A549 (cell line): ENCODE results near the gene TSBP1. TPM values are rescaled to one million over a fixed set of nuclear protein-coding genes. Genes with fewer than 3 reads are reported as not detected.

Experiments
- ATAC-seq, 2 experiments: fragments of 200-7000 bp in 1 of 2; fragments of >200 bp in 1 of 2; cut with Nextera tagmentation in 1 of 2; cut with Tn5 transposase in 1 of 2; 3 replicates each; pipeline versions ENCODE4 v1.8.0 to v1.9.1; 2018 to 2020; ENCODE audit warnings: mild to moderate bottlenecking in 1 of 2, moderate library complexity in 1 of 2
- CTCF ChIA-PET: fragments of 300-600 bp; sonication (Branson Sonifier 250); formaldehyde crosslinking; extraction: SDS; loops from one replicate; lab custom pipeline; 2021; ENCODE audit warnings: antibody characterized with exemption, inconsistent platforms; lab: Yijun Ruan, JAX
- POLR2A ChIA-PET: fragments of 350-600 bp; formaldehyde crosslinking; extraction: SDS; loops from one replicate; lab custom pipeline; 2021; ENCODE audit warnings: antibody characterized with exemption, inconsistent platforms; lab: Yijun Ruan, JAX
- DNase-seq, 2 experiments: peaks; one replicate each; pipeline versions ENCODE4 v3.0.0 to v3.0.0-alpha.2; 2011 to 2016; ENCODE audit warnings: low read depth in 1 of 2, low spot score in 1 of 2
- FAIRE-seq: peaks from 2 replicates; lab custom pipeline; 2011; peaks lifted over from hg19 to GRCh38; lab: Jason Lieb, UNC
- H3K27ac ChIP-seq, 2 experiments: fragments of >200 bp; sonication (Bioruptor Twin); formaldehyde crosslinking; 3 replicates each; pipeline ENCODE4 v1.5.1; 2016 to 2017
- H3K4me1 ChIP-seq: fragments of >200 bp; sonication (Bioruptor Twin); formaldehyde crosslinking; 3 replicates; pipeline ENCODE4 v1.6.1; 2016
- H3K4me2 ChIP-seq: fragments of >200 bp; sonication (Bioruptor Twin); formaldehyde crosslinking; 3 replicates; pipeline ENCODE4 v1.6.1; 2016
- H3K4me3 ChIP-seq: fragments of >200 bp; sonication (Bioruptor Twin); formaldehyde crosslinking; 3 replicates; pipeline ENCODE4 v1.5.1; 2016
- H3K9me3 ChIP-seq: fragments of >200 bp; sonication (Bioruptor Twin); formaldehyde crosslinking; 3 replicates; pipeline ENCODE4 v1.6.1; 2016
- ATOH8 ChIP-seq: fragments of 250-450 bp; sonication (Bioruptor Pico); IDR thresholded peaks from 2 replicates; pipeline ENCODE4 v1.5.0; 2020; ENCODE audit warnings: low read depth, mild to moderate bottlenecking, moderate library complexity
- CBX8 ChIP-seq: fragments of 200-600 bp; sonication (generic); IDR thresholded peaks from 2 replicates; pipeline ENCODE4 v1.6.1; 2016
- CHD2 ChIP-seq: fragments of 150-350 bp; IDR thresholded peaks from 2 replicates; pipeline ENCODE4 v1.6.1; 2014; ENCODE audit warnings: low read length; ENCODE audit not compliant: partially characterized antibody
- CHD4 ChIP-seq: fragments of 200-600 bp; sonication (generic); IDR thresholded peaks from 2 replicates; pipeline ENCODE4 v1.6.1; 2016; ENCODE audit warnings: antibody characterized with exemption, mild to moderate bottlenecking, borderline replicate concordance
- E2F6 ChIP-seq: IDR thresholded peaks from 2 replicates; pipeline ENCODE4 v1.6.1; 2012; ENCODE audit warnings: low read depth, borderline replicate concordance
- EHF ChIP-seq: fragments of 250-450 bp; sonication (Bioruptor Pico); IDR thresholded peaks from 2 replicates; pipeline ENCODE4 v1.5.0; 2020; ENCODE audit warnings: mild to moderate bottlenecking
- EHMT2 ChIP-seq: fragments of 200-600 bp; sonication (generic); IDR thresholded peaks from 2 replicates; pipeline ENCODE4 v1.6.1; 2016; ENCODE audit warnings: antibody characterized with exemption, low read depth, mild to moderate bottlenecking, moderate library complexity
- ELK1 ChIP-seq: fragments of 150-350 bp; IDR thresholded peaks from 2 replicates; pipeline ENCODE4 v1.6.1; 2014; ENCODE audit warnings: low read depth, mild to moderate bottlenecking, low read length
- EP300 ChIP-seq, 2 experiments: fragments of >200 bp; sonication (Bioruptor Twin); formaldehyde crosslinking; IDR thresholded peaks; 2 replicates in 1 of 2; 3 replicates in 1 of 2; pipeline ENCODE4 v1.6.1; 2016 to 2017
- FOSB ChIP-seq: fragments of 250-450 bp; sonication (Bioruptor Pico); IDR thresholded peaks from 2 replicates; pipeline ENCODE4 v1.5.0; 2020; ENCODE audit warnings: mild to moderate bottlenecking, moderate library complexity
- FOSL2 ChIP-seq, 2 experiments: fragments of 450-650 bp in 1 of 2; fragments of >200 bp in 1 of 2; sonication (Bioruptor Twin) in 1 of 2; formaldehyde crosslinking; IDR thresholded peaks; 2 replicates each; pipeline versions ENCODE4 v1.5.0 to v1.6.1; 2016 to 2020; ENCODE audit warnings: mild to moderate bottlenecking in 1 of 2, moderate library complexity in 1 of 2
- FOXS1 ChIP-seq: fragments of 250-450 bp; sonication (Bioruptor Pico); IDR thresholded peaks from 2 replicates; pipeline ENCODE4 v1.5.0; 2020; ENCODE audit warnings: mild to moderate bottlenecking, moderate library complexity
- HDAC2 ChIP-seq: fragments of 200-600 bp; sonication (generic); IDR thresholded peaks from 2 replicates; pipeline ENCODE4 v1.6.1; 2016
- HOXB5 ChIP-seq: fragments of 250-450 bp; sonication (Bioruptor Pico); IDR thresholded peaks from 2 replicates; pipeline ENCODE4 v1.5.0; 2020; ENCODE audit warnings: mild to moderate bottlenecking, moderate library complexity
- JUNB ChIP-seq: fragments of >200 bp; sonication (Bioruptor Twin); formaldehyde crosslinking; IDR thresholded peaks from 2 replicates; pipeline ENCODE4 v1.6.1; 2016
- KDM5A ChIP-seq: fragments of 200-600 bp; sonication (generic); IDR thresholded peaks from 2 replicates; pipeline ENCODE4 v1.6.1; 2016; ENCODE audit warnings: antibody characterized with exemption, mild to moderate bottlenecking
- MAFK ChIP-seq: fragments of 450-650 bp; IDR thresholded peaks from 2 replicates; pipeline ENCODE4 v1.6.1; 2014; ENCODE audit not compliant: partially characterized antibody
- MAX ChIP-seq: IDR thresholded peaks from 2 replicates; pipeline ENCODE4 v1.6.1; 2012
- NPAS2 ChIP-seq: fragments of 250-450 bp; sonication (Bioruptor Pico); IDR thresholded peaks from 2 replicates; pipeline ENCODE4 v1.8.0; 2022; ENCODE audit warnings: mild to moderate bottlenecking, moderate library complexity, borderline replicate concordance
- NR3C1 ChIP-seq: fragments of >200 bp; sonication (Bioruptor Twin); formaldehyde crosslinking; IDR thresholded peaks from 3 replicates; pipeline ENCODE4 v1.6.1; 2017
- PBX3 ChIP-seq: IDR thresholded peaks from 2 replicates; pipeline ENCODE4 v1.6.1; 2012
- PHF8 ChIP-seq: fragments of 200-600 bp; sonication (generic); IDR thresholded peaks from 2 replicates; pipeline ENCODE4 v1.6.1; 2016; ENCODE audit warnings: low read depth, mild to moderate bottlenecking, antibody characterized with exemption, moderate library complexity, borderline replicate concordance
- POLR2A ChIP-seq: IDR thresholded peaks from 2 replicates; pipeline ENCODE4 v1.6.1; 2012; ENCODE audit warnings: mild to moderate bottlenecking, low read length
- POLR2AphosphoS2 ChIP-seq: conservative IDR thresholded peaks from 2 replicates; pipeline ENCODE4 v1.6.1; 2012; ENCODE audit warnings: low read length, improper control_type of control experiment, inconsistent platforms
- RARB ChIP-seq: fragments of 250-450 bp; sonication (Bioruptor Pico); IDR thresholded peaks from 2 replicates; pipeline ENCODE4 v1.8.0; 2021; ENCODE audit warnings: mild to moderate bottlenecking, moderate library complexity
- RFX5 ChIP-seq: fragments of 450-650 bp; IDR thresholded peaks from 2 replicates; pipeline ENCODE4 v1.7.1; 2014; ENCODE audit warnings: antibody characterized with exemption, mild to moderate bottlenecking, moderate library complexity
- SREBF2 ChIP-seq: fragments of 450-650 bp; IDR thresholded peaks from 2 replicates; pipeline ENCODE4 v1.6.1; 2014; ENCODE audit warnings: mild to moderate bottlenecking, moderate library complexity
- TP53 ChIP-seq: fragments of 250-450 bp; sonication (Bioruptor Pico); IDR thresholded peaks from 2 replicates; pipeline ENCODE4 v1.5.0; 2021; ENCODE audit warnings: mild to moderate bottlenecking, moderate library complexity
- ZFP36 ChIP-seq: fragments of 450-650 bp; IDR thresholded peaks from 2 replicates; pipeline ENCODE4 v1.6.1; 2014; ENCODE audit warnings: borderline replicate concordance; ENCODE audit not compliant: partially characterized antibody
- WGBS: methylation state at CpG from one replicate; pipeline ENCODE4 v1.1.6; 2017; ENCODE audit errors: missing lambda C conversion rate; 5-methylcytosine and 5-hydroxymethylcytosine counted together
- polyA plus RNA-seq, 4 experiments: library from polyadenylated mRNA; depleted of rRNA in 3 of 4; stranded (reverse); fragments of >200 nt; fragmentation: RNase III in 1 of 4; extraction: RNeasy Plus Mini Kit Qiagen cat#74134 plus additional on column Dnase treatment in 1 of 4; gene quantifications; 2 replicates in 3 of 4; 3 replicates in 1 of 4; pipeline ENCODE4 v1.2.3, GENCODE V29; 2011 to 2017

TSBP1 gene
- polyA plus RNA-seq, 2 of the 4 experiments (the other 2 are of a cell fraction): not detected

- TF ChIP-seq CBX8 (no peak), E2F6 (no peak), KDM5A (no peak), EHF (CRISPR knock-in tag) (no peak)
Observed at GRCh38 chr6:32396028-32396427, 24.3 kb upstream of the TSBP1 start (continued).

GRCh38 chr6:32393665-32394420 lies 22.1 kb upstream of the TSBP1 start:
- FAIRE-seq: no peak
- CTCF ChIA-PET: no interaction called here
- no peak for TF ChIP-seq FOSB (CRISPR knock-in tag)
- TF ChIP-seq ATOH8 (CRISPR knock-in tag): no peak
- TF ChIP-seq MAFK: no peak
- no peak for TF ChIP-seq HDAC2
- no peak for TF ChIP-seq EP300 (IDR thresholded peaks at IDR 0.05)
- no peak for TF ChIP-seq SREBF2
- no peak for TF ChIP-seq NPAS2
- no peak for TF ChIP-seq ELK1
- no peak for TF ChIP-seq MAX
- no peak for TF ChIP-seq POLR2A
- TF ChIP-seq HOXB5 (CRISPR knock-in tag): no peak
- no peak for TF ChIP-seq PBX3
- no peak for TF ChIP-seq PHF8
- TF ChIP-seq NR3C1: no peak
- no peak for TF ChIP-seq JUNB
- no peak overlapping the region for H3K4me2 ChIP-seq
- WGBS: 80% methylated on average over 7 of the region's 7 CpGs
- POLR2A ChIA-PET: no interaction called here
- H3K9me3 ChIP-seq: no peaks in the 10 kb centered on the region
- no peak overlapping the region for H3K4me3 ChIP-seq
- H3K27ac ChIP-seq: no peak overlapping the region
- no peaks in the 10 kb centered on the region for H3K4me1 ChIP-seq
- ATAC-seq: no peak
- no peak for DNase-seq

GRCh38 chr6:32391505-32391904 lies 19.8 kb upstream of the TSBP1 start:
- Histone ChIP-seq H3K4me2 (no peak overlapping the region), H3K9me3 (no peaks in the 10 kb centered on the region), H3K4me3 (no peak overlapping the region), H3K4me1 (no peaks in the 10 kb centered on the region), H3K27ac (no peak overlapping the region)
- 85% methylated on average over 6 of the region's 6 CpGs for WGBS
- ChIA-PET CTCF (no interaction called here), POLR2A (no interaction called here)
- FAIRE-seq (no peak), ATAC-seq (no peak), DNase-seq (no peak)
- TF ChIP-seq MAFK (no peak), CHD4 (no peak), FOSL2 (IDR thresholded peaks at IDR 0.05) (no peak), FOSL2 (CRISPR knock-in tag; IDR thresholded peaks at IDR 0.05) (no peak), EHF (CRISPR knock-in tag) (no peak), ZFP36 (no peak), POLR2AphosphoS2 (no peak), FOXS1 (CRISPR knock-in tag) (no peak), TP53 (CRISPR knock-in tag) (no peak), RARB (CRISPR knock-in tag) (no peak), E2F6 (no peak), RFX5 (no peak), CHD2 (no peak), EHMT2 (no peak)
